ENCODE measurements around the gene GPD1.
A peak's percentile ranks its signal among the peaks of the same experiment; 100 is the strongest.

GPD1 gene

GRCh38 chr12:50103767-50104321 lies at the start of gene GPD1:
Gene GPD1 (plus strand): TSS chr12:50104008. CDS start chr12:50104051, 43 bp downstream.
- peak; percentile 72 for DNase-seq

- peak; percentile 54 for DNase-seq
Observed at GRCh38 chr12:50055831-50056638, 47.8 kb upstream of the GPD1 start.

GRCh38 chr12:50056639-50056976 lies 47.2 kb upstream of the GPD1 start:
- no peak for DNase-seq

GRCh38 chr12:50057000-50057841 lies 46.6 kb upstream of the GPD1 start, which contains the start of gene ASIC1:
Gene ASIC1 (plus strand): TSS chr12:50057596. CDS start chr12:50058767, 1,171 bp downstream.
- peak; percentile 75 for DNase-seq

GRCh38 chr12:50057896-50058670 lies 45.7 kb upstream of the GPD1 start:
- no peak for DNase-seq

GRCh38 chr12:50058743-50059312 lies 45.0 kb upstream of the GPD1 start:
- no peak for DNase-seq

- DNase-seq = no peak
Observed at GRCh38 chr12:50059440-50060119, 44.2 kb upstream of the GPD1 start.

GRCh38 chr12:50060120-50060468 lies 43.7 kb upstream of the GPD1 start:
- no peak for DNase-seq

- no peak for DNase-seq
Observed at GRCh38 chr12:50061171-50061570, 42.6 kb upstream of the GPD1 start.

GRCh38 chr12:50061946-50062686 lies 41.7 kb upstream of the GPD1 start:
- DNase-seq = no peak

GRCh38 chr12:50062728-50063460 lies 40.9 kb upstream of the GPD1 start:
- peak; percentile 32 for DNase-seq

GRCh38 chr12:50065726-50066310 lies 38.0 kb upstream of the GPD1 start:
- no peak for DNase-seq

- no peak for DNase-seq
Observed at GRCh38 chr12:50066402-50066801, 37.4 kb upstream of the GPD1 start.

- no peak for DNase-seq
Observed at GRCh38 chr12:50069069-50069468, 34.7 kb upstream of the GPD1 start.

GRCh38 chr12:50069539-50069938 lies 34.3 kb upstream of the GPD1 start:
- no peak for DNase-seq

GRCh38 chr12:50070314-50071060 lies 33.3 kb upstream of the GPD1 start:
- peak; percentile 83 for DNase-seq

GRCh38 chr12:50072198-50072907 lies 31.5 kb upstream of the GPD1 start:
- no peak for DNase-seq

GRCh38 chr12:50073206-50073605 lies 30.6 kb upstream of the GPD1 start:
- DNase-seq = no peak

GRCh38 chr12:50073712-50074111 lies 30.1 kb upstream of the GPD1 start:
- no peak for DNase-seq
